Fibroblast of peridontal ligament (primary cell): ENCODE measurements around the gene PPIL1.

ENCODE experiments used
- DNase-seq: peaks from one replicate; pipeline ENCODE4 v3.0.0-alpha.2; 2010; ENCODE audit errors: extremely low read depth

The PPIL1 gene

GRCh38 chr6:36888654-36889481 lies 14.3 kb upstream of the PPIL1 start:
- DNase-seq: no peak

DNA sequence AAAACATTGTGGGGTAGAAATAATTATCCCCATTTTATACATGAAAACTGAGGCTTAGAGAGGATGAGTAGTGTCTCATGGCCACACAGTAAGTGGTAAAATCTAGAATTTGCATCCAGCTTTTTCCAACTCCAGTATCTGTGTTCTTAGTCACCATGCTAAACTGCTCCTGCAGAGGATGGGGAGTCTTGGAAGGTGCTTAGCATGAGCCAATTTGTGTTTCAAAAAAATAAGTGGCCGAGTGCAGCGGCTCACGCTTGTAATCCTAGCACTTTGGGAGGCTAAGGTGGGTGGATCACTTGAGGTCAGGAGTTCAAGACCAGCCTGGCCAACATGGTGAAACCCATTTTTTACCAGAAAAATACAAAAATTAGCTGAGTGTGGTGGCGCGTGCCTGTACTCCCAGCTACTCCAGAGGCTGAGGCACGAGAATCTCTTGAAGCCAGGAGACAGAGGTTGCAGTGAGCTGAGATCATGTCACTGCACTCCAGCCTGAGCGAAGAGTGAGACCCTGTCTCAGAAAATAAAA lies 13.6 kb upstream of the PPIL1 start:
- no peak for DNase-seq

- no peak for DNase-seq
These were observed 12.5 kb upstream of the PPIL1 start for GRCh38 chr6:36886950-36887618.

DNA sequence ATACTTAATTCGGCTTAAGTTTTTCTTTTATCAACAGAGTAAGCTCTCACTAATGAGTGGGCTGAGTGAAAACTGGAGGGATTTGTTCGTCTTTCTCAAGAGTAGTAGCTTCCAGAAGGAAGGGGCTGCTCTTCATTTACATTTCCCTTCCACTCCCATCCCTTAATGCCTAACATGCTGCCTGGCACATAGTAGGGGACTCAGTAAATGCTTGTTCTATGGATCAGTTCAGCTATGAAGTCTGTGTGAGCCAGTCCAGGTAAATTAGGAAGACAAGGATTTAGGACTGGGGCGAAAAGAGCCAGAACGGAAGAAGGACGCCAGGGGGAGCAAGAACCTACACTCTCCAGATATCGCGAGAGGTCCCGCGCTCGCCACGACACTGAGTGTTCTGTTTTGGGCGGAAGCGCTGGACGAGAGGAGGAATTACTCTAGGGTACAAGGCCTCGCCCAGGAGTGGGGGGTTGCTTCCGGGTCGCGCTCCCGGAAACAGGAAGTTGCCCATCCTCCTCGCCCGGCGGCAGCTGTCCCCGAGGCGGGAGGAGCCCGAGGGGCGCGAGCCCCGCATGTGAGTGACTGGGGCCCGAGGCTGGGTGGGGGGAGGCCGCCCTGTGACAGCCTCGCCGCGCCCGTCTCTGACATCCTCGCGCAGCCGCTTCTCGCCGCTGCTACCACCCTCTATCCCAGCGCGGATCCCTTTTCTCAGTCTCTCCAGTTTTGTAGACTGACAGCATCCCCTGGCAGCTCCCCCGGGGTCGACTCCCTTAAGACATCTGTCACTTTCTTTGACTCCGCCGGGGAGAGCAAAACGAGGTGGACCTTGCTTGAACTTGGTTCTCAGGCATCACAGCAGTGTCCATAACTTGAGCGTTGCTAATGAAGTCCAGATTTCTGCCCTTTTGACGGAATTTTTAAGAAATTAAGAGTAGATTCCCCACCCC lies 11.1 kb upstream of the PPIL1 start, which contains the start of gene C6orf89:
Gene C6orf89, plus strand, starts transcription at position 492 of the 941 bp plus-strand sequence. CDS start 13,493 bp downstream, outside the sequence.
- DNase-seq: peak; percentile 97

GRCh38 chr6:36884610-36885009 lies 10.0 kb upstream of the PPIL1 start:
- no peak for DNase-seq

- no peak for DNase-seq
These were observed 639 bp upstream of the PPIL1 start for GRCh38 chr6:36875250-36875633.

GRCh38 chr6:36873612-36874442 lies 776 bp downstream of the PPIL1 start:
- peak; percentile 33 for DNase-seq

DNA sequence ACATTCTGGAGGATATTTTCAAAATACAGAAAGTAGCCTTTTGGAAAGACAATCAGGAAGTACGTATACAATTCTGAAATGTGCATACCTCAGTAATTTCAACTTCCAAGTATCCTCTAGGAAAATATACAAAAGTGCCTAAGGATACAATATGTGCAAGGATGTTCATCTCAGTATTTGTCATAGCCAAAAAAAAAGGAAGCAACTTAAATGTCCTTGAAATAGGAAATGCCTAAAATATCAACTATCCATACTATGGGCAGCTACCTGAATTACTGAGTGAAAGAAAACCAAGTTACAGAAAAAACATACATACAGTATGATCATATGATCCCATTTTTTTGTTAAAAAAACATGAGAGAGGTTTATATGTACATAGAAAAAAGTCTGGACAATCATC lies 1.5 kb downstream of the PPIL1 start:
- no peak for DNase-seq

- no peak for DNase-seq
These were observed 2.9 kb downstream of the PPIL1 start for GRCh38 chr6:36871686-36872085.

GRCh38 chr6:36867471-36868224 lies 7.0 kb downstream of the PPIL1 start:
- no peak for DNase-seq

GRCh38 chr6:36865835-36866234 lies 8.8 kb downstream of the PPIL1 start:
- no peak for DNase-seq

- no peak for DNase-seq
These were observed 10.7 kb downstream of the PPIL1 start for GRCh38 chr6:36863670-36864540.

- no peak for DNase-seq
These were observed 11.7 kb downstream of the PPIL1 start for GRCh38 chr6:36862848-36863382.

DNA sequence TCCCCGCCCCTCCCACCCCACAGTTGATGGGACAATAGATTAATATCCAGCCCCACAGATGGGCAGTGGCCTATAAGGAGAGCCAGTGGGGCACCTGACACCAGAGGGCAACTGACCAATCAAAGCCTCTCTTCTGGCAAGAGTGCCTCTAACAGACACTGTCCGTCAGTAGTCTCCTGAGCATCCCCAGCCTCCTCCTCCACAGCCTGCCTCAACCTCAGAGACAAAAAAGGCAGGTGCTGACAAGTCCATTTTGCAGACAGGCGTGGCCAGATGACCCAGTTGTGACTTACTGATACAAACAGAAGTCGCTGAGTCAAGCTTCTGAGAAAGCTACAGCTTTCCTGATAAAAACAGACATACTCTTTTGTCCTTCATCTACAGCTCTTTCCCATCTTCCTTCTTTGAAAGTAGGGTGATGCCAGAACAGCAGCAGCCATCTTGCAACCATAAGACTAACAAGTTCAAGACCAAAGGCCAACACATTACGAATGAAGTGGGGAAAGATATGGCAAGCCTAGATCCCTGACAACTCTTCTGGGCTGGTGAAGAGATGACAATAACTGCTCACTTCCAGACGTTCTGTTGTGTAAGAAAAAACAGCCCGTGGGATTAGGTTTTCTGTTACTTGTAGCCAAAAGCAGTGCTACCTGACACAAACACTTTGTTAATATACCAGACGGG lies 12.3 kb downstream of the PPIL1 start:
- DNase-seq: no peak

DNA sequence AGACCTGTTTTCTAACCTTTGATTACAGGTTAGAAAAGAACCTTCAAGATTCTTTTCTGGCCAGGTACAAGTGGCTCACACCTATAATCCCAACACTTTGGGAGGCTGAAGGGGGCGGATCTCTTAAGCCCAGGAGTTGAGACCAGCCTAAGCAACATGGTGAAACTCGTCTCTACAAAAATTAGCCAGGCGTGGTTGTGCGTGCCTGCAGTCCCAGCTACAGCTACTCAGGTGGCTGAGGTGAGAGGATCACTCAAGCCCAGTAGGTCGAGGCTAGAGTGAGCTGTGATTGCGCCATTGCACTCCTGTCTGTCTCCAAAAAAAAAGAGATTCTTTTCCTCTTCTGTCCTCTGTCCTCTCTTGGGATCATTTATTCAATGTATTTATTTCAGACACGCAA lies 14.5 kb downstream of the PPIL1 start:
- DNase-seq: no peak

GRCh38 chr6:36858407-36858981 lies 16.1 kb downstream of the PPIL1 start:
- DNase-seq: peak; percentile 29

DNA sequence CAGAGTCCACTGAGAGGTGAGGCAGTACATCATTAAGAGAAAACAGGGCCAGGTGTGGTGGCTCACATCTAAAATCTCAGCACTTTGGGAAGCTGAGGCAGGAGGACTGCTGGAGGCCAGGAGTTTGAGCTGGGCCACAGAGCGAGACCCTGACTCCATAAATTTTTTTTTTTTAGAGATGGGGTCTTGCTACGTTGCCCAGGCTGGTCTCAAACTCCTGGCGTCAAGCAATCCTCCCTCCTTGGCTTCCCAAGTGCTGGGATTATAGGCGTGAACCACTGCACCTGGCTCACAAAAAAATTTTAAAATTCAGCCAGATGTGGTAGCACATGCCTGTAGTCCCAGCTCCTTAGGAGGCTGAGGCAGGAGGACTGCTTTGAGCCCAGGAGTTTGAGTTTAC lies 17.3 kb downstream of the PPIL1 start:
- no peak for DNase-seq

- DNase-seq: no peak
These were observed 18.3 kb downstream of the PPIL1 start for GRCh38 chr6:36856277-36856676.
